Glomerular visceral epithelial cell (primary cell): ENCODE data around the gene HOXC10.

Experiments
- DNase-seq: peaks from one replicate; pipeline ENCODE4 v3.0.0-alpha.2; 2016; ENCODE audit errors: extremely low spot score

The HOXC10 gene

DNA sequence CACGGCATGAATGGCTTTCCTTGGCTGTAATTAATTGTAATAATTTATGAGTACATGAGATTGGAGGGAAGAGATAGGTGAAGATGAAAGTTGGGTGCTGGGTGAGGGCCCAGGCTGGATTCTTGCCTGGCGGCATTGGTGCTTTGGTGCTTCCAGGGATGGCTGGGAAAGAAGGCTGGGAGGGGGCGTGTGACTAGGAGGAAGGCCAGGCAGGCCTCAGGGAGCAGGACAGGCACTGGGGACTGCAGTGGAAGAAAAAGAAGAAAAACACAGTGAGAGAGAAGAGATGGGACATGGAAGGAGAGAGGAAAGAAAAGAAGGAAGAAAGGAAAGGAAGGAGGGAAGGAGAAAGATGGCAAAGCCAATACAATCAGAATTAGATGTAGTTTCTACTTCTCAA is 18.7 kb downstream of the HOXC10 start:
- no peak for DNase-seq

DNA sequence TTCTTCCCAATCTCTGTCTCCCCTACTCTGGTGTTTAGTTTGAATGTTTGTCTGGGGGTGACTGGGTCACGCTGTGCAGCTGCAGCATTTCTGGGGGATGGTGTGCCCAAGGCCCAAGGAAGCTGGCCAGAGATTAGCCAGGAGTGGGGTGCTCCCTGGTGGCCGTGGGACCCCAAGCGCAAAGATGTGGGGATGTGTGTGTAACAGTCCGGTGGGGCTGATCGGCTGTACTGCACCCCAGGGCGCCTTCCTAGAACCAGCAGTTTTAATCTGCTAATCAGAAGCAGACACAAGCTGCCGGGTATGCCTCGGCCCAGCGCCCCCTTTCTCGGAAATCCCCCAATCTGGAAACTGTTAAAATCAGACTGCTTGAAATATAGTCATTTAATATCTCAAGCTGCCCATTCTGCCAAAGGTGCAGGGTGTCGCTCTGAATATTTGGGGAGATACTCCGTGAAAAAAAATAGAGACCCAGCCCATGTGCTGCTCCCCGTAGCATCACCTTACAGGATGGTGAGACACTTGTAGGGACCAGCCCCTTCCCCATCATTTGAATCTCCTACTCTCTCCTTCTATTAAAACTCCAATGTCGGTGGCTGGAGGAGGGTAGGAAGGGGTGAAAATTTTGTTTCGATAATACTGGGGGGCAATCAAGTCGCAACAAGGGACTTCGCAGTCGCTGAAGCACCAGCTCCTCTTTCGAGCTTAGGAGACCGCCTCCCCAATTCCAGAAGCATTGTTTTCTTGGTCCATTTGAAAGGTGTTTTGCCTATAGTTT is 19.3 kb downstream of the HOXC10 start:
- DNase-seq, result no peak

DNA sequence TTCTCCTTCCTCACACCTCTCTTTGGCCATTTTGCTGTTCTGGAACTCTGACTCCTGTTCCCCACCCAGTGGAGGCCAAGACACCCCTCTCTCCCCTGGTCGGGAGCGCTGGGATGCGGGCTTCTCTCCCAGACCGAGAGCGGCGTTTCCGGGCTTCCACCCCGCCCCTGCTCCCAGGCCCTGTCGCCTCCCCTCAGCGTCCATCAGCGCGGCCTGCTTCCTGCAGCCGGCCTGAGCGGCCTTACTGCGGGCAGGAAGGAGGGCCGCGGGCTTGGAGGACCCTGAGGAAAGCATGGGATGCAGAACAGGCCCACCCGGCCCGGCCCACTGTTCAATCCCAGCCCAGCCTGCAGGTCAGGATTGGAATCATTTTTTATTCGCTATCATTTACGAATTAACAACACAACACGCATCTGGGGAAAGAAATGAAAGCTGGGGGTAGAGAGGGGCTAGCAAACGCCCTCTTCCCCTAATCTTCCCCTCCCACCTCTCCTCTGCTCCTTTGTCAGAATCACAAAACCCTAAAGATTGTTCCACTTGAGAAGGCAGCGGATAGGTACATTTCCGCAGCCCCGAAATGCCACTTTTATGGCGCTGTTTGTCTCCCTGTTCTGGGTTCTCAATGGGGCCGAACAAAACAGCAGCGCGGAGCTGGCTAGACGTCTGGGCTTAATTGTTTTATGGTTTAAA is 20.0 kb downstream of the HOXC10 start:
- DNase-seq, result no peak

DNA sequence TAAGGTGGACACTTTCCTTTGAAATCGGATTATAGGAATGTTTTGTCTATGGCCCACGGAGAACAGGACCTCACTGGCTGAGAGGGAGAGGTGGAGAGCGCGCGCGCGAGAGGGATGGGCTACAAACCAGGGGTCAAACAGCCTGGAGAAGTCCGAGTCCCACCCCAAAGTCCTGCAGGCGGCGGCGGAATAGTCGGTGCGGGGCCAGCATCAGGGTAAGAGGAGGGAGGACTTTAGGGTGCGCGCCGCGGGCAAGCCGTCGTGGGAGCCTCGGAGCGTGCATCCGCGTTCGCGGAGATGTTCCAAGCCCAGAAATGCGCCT is 20.5 kb downstream of the HOXC10 start:
- no peak for DNase-seq

DNA sequence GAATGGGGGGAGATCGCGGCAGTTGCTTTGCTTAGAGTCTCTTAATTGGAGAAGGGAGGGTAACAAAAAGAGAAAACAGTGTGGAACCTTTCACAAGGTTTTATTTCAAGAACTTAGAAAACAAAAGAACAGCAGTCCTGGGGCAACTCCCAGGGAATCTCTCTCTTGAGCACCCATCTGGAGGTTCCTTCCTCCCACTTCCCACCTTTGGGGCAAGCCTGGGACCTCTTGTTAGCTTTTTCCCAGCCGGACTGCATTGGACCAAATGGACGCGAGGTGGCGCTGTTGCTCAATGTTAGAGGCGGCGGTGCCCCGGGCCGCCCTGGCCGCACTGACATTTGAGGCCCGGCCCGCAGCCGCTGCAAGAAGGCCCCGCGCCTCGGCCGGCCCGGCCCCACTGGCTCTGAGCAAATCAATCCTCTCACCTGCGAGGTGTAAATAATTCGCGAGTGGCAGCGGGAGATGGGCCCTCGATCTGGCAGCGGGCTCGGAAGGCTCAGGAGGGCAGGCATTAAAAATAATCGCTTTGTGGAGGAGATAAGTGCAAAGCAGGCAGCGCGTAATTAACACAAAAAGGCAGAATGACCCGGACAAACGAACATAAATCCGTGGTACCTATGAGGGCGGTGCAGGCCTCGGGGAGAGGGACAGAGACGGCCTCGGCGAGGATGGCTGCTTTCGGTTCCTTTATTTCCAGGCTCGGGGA is 21.1 kb downstream of the HOXC10 start:
- DNase-seq, result peak; percentile 84

DNA sequence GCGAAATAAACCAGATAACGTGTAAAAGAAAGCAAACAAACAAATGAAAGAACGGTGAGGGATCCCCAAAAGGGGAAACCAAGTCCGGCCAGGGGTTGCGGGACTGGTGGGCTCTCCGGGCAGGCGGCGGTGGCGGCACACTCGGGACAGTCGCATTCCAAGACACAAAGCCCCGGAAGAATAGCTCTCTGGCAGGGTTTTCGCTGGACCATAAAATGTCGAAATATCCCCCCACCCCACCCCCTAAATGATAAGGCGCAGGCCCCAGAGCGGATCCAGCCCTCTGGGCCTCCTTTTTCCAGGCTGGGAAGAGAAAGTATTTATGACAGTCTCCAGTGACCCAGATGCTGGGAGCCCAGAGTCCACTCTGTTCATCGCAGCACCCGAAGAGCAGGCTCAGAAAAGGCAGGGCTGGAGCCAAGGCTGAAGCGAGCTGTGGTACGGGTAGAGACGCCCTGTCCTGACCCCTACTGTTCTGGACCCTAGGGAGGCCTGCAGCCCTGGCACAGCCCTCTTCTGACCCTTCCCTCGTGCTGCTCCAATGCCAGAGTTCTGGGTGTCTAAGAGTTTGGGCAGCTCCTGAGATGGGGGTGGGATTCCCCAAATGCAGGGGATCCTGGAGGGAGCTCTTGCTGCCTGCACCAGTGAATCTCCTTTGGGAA is 21.7 kb downstream of the HOXC10 start:
- no peak for DNase-seq

DNA sequence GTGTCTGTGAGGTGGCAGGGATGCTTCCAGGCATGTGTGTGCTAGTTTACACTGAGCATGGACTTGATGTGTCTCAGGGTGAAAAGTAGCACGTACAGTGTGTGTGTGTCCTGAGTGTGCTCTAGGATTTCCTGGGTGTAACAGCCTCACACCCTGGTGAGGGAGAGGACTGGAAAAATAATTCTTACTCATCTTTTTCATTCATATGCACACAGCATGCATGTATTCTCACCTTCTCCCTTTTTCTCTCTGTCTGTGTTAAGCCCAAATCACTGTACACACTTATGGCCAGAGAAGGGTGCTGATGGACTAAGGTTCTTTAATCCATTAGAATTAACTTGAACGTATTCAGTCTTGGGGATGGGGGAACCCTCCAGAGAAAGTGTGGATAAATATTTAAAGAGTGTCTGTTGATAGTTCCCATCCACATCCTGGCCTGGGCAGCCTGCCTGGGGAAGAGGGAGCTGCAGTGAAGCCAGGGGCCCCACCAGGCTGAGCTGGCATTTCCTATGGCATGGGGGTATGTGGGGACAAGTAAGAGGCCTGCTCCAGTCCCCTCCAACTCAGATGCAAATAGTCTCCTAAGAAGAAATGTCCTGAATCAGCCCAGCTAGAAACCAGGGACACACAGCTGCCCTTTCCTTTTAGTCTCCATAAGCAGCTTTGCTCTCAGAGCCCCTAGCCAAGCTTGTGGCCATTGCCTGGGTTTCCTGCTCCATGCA is 22.8 kb downstream of the HOXC10 start:
- DNase-seq, result no peak

DNA sequence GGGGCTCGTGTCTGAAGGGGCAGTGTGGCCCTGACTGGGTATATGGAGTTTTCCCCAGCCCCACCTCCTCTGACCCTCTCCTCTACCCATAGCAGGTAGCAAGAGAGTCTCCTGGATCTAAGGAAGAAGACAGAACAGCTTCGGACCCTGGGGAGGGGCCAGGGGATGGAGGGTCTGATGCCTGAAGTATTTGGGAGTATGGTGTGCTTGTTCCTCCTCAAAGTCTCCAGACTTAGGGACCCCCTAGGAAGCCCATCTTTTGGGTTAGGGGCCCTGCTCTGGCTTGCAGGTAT is 23.3 kb downstream of the HOXC10 start:
- DNase-seq, result no peak

DNA sequence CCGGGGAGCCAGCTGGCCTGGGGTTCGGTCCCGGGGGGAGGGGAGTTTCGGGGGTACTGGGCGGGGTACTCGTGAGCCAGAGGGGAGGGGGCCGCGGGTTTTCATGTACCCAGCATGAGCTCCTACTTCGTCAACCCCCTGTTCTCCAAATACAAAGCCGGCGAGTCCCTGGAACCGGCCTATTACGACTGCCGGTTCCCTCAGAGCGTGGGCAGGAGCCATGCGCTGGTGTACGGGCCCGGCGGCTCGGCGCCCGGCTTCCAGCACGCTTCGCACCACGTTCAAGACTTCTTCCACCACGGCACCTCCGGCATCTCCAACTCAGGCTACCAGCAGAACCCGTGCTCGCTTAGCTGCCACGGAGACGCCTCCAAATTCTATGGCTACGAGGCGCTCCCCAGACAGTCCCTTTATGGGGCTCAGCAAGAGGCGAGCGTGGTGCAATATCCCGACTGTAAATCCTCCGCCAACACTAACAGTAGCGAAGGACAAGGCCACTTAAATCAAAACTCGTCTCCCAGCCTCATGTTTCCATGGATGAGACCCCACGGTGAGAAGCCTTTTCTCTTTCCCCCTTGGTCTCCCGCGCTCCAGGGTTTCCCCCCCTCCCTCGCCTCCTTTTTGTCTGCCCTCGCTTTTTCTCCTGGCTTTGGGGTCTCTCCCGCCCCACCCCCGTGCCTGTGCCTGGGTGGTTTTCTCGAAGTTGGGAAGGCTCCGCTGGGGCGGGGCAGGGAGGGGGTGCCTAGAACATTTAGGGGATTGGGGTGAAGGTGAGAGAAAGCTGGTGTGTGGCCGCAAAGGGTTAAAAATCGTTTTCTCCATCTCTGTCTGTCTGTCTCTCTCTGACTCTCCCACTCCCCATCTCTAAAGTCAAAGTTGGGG is 24.5 kb downstream of the HOXC10 start:
- no peak for DNase-seq

DNA sequence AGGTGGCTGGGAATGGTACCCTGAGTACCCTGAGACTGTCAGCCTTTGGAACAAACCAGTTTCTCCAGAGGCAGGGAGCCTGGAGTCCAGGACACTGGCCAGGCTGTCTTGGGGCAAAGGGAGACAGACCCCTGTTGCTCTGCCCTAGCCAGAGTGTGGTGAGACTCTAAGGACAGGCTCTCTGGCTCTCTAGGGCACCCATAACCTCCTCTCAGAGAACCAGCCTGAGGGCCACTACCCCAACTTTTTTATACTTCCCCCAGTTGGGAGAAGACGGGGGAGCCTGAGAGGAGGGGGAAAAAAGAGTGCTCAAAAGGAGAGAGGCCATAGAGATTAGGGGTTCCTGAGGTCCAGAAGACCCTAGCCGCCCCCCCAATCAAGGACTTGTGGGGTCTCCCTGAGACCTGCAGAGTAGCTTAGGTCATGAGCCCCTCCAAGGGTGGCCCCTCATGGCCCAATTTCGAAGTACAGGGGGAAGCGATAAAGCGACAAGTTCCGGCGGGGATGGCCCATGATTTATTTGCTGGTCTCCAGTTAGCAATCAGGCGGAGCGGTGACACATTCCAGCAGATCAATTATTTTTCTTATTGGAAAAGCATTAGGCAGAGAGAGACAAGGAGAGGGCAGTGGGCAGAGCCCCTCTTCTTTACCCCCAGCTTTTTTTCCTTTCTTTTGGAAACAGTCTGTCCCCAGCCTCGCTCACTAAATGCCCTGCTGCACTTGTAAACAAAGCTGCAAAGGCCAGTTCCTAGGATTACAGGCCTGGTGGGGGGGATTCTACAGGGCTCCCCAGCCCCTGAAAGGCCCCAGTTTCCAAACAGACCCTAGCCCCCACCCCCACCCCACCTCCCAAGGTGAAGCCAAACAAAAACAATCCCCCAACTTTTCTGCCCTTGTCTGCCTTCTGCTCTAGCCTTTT is 25.4 kb downstream of the HOXC10 start:
- no peak for DNase-seq

DNA sequence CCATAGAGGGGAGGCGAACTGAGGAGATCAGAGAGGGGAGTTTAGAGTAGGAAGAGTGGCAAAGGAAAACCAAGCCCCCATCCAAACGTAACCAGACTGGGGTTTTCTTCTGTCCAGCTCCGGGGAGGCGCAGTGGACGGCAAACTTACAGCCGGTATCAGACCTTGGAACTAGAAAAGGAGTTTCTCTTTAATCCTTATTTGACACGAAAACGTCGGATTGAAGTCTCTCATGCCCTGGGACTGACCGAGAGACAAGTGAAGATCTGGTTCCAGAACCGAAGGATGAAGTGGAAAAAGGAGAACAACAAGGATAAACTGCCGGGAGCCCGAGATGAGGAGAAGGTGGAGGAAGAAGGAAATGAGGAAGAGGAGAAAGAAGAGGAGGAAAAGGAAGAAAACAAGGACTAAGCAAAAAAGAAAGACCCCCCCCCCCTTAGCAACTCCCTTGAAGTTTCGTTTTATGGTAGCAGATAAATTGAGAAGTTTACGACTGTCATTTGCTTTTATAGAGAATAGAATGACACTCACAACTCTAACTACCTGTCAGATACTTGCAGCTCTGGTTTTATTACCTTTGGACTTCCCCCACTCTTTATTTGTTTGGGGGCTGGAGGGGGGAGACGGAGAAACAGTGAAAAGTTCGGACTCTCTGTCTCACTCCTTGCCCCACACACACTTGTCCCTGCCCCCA is 26.2 kb downstream of the HOXC10 start:
- DNase-seq, result no peak

DNA sequence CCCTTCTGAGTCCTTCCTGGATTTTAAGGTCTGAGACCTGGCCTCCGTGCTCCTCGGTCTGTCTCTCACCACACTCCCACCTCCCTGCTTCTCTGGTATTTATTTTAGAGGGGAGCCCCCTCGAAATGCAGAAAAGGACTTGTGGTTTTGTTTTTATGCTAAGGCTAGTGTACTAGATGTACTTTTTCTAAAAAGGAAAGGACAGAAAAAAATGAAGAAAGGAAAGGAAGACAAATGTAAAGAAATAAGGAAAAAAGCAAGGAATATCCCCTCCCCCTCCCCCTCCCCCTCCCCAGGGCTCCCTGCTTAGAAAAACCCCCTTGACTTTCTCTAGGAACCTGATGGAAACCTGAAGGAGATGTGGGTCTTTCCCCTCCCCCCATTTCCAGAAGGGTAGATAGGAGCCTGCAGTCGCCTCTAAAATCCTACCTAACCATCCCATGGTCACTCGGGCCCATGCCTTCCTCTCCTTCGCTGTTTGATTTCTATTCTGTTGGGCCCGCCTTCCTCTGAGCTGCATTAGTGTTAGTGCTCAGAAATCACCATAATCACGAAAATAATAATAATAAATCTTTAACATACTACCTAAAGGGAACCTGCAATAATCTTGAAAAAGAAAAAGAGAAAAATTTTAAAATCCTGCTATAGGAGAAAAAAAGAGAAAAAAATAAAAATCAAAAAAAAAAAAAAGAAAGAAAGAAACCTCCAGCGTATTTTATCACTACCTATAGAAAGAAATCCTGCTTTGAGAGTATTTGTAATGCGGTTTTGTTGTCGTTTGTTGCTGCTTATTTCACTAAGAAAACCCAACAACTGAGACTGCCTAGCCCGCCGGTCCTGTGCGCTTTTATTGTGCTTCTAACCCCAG is 27.0 kb downstream of the HOXC10 start:
- DNase-seq, result no peak

DNA sequence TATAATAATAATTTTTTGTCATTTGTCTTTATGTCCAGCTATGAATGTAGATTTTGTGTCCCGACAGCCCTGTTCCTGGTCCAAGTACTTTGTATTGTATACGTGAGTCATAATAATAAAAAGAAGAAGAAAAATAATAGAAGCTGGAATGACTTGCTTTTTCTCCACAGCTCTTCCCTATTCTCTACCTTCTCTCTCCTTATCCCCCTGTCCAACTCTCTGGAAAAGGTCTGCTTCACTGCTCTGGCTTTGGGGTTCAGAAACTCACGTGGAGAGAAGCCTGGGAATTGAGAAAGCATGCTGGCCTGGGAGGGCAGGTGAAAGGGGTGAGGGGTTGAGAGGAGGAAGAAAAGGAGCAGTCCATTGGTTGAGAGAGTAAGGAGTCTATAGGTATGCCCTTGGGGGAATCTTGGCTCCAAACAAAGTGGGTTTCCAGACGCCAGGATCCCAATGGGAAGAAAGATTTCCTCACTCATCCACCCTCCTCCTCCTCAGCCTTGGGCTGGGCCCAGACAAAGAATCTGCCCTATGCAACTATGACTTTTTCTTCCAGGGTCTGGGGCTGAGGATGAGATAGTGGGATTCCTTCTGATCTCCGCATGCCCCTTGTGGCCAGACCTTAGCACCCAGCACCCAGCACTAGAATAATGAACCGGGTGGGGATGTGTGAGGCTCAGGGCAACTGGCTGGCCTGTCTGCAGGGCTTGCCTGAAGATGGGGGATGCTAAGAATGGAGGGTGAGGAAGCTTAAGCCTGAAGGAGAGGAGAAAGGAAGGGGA is 27.9 kb downstream of the HOXC10 start:
- peak; percentile 39 for DNase-seq

DNA sequence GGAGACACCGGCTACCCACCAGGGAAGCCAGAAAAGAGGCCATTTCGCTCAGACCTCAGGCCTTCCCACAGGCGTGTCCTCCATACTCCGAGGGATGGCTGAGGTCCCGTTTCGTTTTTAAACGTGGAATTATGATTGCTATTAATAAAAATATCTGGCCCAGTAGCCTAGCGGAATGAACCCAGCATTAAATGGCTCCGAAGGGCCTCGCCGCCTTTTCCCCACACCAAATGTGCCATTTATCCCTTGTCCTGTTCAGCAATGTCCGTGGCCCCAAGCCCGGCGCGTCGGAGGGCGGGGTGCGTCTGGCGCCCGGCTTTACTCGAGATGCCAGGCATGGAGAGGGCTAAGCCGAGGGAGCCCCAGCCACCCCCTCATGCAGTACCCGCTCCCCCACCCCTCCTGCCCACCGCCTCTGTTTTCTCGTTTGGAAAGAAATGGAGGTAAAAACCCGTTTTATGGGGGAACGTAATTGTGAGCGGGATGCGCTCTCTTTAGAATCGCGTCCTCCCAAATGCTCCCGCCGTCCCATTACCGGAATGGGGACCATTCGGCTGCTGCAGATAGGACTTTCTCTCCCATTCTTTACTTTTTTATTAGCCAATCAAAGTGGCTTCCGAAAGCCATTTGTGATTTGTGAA is 29.6 kb downstream of the HOXC10 start:
- DNase-seq, result no peak

DNA sequence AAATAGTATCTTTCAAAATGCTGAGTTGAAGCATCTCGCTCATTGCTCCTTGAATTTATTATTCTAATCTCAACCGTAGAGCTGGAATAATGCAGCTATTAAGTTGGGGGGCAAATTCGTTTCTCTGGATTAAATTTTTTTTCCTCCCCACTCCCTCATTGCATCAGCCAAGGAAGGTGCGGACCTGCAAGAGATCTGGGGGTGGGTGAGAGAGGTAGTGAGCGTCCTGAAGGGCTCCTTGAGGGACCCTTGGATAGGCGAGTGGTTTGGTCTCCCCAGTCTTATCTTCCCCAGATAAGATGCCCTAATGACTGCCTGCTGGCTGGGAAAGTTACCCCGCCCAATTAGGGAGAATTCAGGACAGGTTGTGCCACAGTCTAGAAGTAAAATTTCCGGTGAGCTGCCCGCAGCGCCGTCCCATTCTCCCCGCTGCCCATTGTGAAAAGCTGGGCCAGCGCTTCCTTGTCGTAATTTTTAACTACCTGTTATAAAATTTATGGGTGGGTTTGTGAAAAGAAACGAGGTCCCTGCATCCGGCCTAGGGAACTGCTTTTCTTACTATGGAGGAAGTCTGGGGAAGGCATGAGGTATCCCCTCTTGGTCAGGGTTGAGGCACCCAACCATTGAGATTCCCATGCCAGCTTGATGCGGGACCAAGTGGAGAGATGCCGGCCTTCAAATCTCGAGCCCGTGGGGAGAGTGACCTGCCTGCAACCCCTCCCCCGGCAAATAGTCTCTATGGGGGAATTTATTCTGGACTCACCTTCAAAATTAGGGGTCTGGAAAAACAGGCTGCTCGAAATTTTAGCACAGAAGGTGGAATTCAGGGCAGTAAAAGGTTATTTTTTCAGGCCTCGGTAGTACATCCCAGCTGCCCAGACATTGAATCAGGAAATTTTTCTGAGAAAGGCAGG is 30.3 kb downstream of the HOXC10 start:
- DNase-seq, result no peak

DNA sequence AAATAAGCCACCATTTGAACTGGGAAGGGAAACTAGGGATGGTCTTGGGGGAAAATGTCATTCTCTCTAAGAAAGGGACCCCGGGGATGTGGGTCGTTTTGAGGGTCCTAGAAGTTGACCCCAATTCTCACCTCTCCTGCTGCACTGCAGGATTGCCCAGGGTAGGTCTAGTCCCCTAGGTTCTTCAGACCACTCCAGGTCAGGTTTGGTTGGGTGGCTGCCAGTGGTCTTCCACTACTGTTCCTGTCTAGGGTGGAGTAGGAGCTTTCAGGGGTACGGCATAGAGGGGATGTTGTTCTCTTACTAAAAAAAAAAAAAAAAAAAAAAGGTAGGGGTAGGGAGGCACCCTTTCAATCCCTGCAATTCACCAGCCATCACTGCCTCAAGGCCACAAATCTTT is 31.1 kb downstream of the HOXC10 start:
- no peak for DNase-seq
